ENCODE measurements around the gene SLC17A5.

Gene SLC17A5

GRCh38 chr6:73637404-73637803 lies 16.4 kb downstream of the SLC17A5 start:
- Histone ChIP-seq H3K9me2 (ENCODE audit: low read depth, low read length) (no peaks in the 10 kb centered on the region), H3K9ac (ENCODE audit: low read length) (no peak overlapping the region), H3K4me1 (ENCODE audit: insufficient read depth, low read length, severe bottlenecking) (no peaks in the 10 kb centered on the region), H4K20me1 (ENCODE audit: insufficient read depth, low read length) (no peaks in the 10 kb centered on the region), H3F3A (ENCODE audit: insufficient read depth, low read length) (no peaks in the 10 kb centered on the region), H3K27ac (ENCODE audit: low read depth, low read length, poor library complexity, severe bottlenecking) (no peak overlapping the region), H3K9me3 (ENCODE audit: low read length) (no peaks in the 10 kb centered on the region), H2AFZ (ENCODE audit: low read length) (no peak overlapping the region), H3K27me3 (ENCODE audit: insufficient read depth, low read length) (no peaks in the 10 kb centered on the region), H3K4me2 (ENCODE audit: low read length) (no peak overlapping the region), H3K4me3 (ENCODE audit: low read depth, low read length, poor library complexity, severe bottlenecking) (no peak overlapping the region), H3K79me2 (ENCODE audit: insufficient read depth, low read length) (no peaks in the 10 kb centered on the region), H3K36me3 (ENCODE audit: insufficient read depth, low read length) (no peaks in the 10 kb centered on the region; the same call in 1 of the 2 replicates)
- no peak for TF ChIP-seq EZH2 (IDR thresholded peaks at IDR 0.05; ENCODE audit: borderline replicate concordance, low read length)
- TF ChIP-seq CTCF (IDR thresholded peaks at IDR 0.05; ENCODE audit: low read length), result no peak

DNA sequence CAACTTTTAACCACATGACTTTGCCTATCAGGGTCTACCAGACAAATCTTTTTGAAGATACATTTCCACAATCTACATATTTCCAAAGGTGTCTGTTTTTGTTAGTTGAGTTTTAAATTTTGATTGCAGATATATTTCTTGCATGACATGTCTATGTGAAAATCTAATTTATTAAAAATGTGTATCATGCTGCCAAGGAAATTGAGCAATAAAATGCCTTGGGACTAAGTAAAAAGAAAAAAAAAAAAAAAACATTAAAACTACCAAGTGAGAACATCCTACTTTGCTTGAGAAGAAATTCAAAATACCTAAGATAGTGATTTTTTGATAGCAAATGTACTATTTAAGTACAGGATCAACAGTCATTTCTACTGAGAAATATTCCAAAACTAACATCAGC lies 17.7 kb downstream of the SLC17A5 start:
- H3K4me2 ChIP-seq (ENCODE audit: low read length), result no peak overlapping the region
- TF ChIP-seq CTCF (IDR thresholded peaks at IDR 0.05; ENCODE audit: low read length), result no peak
- no peak for TF ChIP-seq EZH2 (IDR thresholded peaks at IDR 0.05; ENCODE audit: borderline replicate concordance, low read length)

DNA sequence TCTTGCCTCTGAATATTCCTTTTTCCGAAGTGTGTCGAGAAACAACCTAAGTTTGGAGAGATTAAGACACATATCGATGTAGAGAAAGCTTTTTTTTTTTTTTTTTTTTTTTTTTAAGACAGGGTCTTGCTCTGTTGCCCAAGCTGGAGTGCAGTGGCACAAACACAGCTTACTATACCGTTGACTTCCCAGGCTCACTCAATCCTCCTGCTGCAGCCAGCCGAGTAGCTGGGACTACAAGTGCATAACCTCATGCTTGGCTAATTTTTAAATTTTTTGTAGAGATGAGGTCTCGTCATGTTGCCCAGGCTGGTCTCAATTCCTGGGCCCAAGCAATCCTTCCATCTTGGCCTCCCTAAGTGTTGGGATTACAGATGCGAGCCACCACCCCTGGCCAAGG lies 21.4 kb downstream of the SLC17A5 start:
- H3K4me1 ChIP-seq (ENCODE audit: insufficient read depth, low read length, severe bottlenecking), result no peaks in the 10 kb centered on the region
- no peak overlapping the region for H3K27ac ChIP-seq (ENCODE audit: low read depth, low read length, poor library complexity, severe bottlenecking)
- no peaks in the 10 kb centered on the region for H3F3A ChIP-seq (ENCODE audit: insufficient read depth, low read length)
- H3K27me3 ChIP-seq (ENCODE audit: insufficient read depth, low read length), result no peaks in the 10 kb centered on the region
- H3K36me3 ChIP-seq (ENCODE audit: insufficient read depth, low read length), result no peaks in the 10 kb centered on the region
- H3K79me2 ChIP-seq (ENCODE audit: insufficient read depth, low read length), result no peaks in the 10 kb centered on the region
- H2AFZ ChIP-seq (ENCODE audit: low read length), result no peak overlapping the region
- H3K4me2 ChIP-seq (ENCODE audit: low read length), result no peak overlapping the region
- no peaks in the 10 kb centered on the region for H4K20me1 ChIP-seq (ENCODE audit: insufficient read depth, low read length)
- no peaks in the 10 kb centered on the region for H3K9me3 ChIP-seq (ENCODE audit: low read length)
- no peak for TF ChIP-seq CTCF (IDR thresholded peaks at IDR 0.05; ENCODE audit: low read length)
- no peak for TF ChIP-seq EZH2 (IDR thresholded peaks at IDR 0.05; ENCODE audit: borderline replicate concordance, low read length)
- no peak overlapping the region for H3K9ac ChIP-seq (ENCODE audit: low read length)
- no peak overlapping the region for H3K4me3 ChIP-seq (ENCODE audit: low read depth, low read length, poor library complexity, severe bottlenecking)
- no peaks in the 10 kb centered on the region for H3K9me2 ChIP-seq (ENCODE audit: low read depth, low read length)

More for the DNA sequence above, 17.7 kb downstream of the SLC17A5 start:
- no peaks in the 10 kb centered on the region for H3K9me2 ChIP-seq (ENCODE audit: low read depth, low read length)
- H3K4me3 ChIP-seq (ENCODE audit: low read depth, low read length, poor library complexity, severe bottlenecking), result no peak overlapping the region
- H4K20me1 ChIP-seq (ENCODE audit: insufficient read depth, low read length), result no peaks in the 10 kb centered on the region
- H3F3A ChIP-seq (ENCODE audit: insufficient read depth, low read length), result no peaks in the 10 kb centered on the region
- H3K4me1 ChIP-seq (ENCODE audit: insufficient read depth, low read length, severe bottlenecking), result no peaks in the 10 kb centered on the region
- no peaks in the 10 kb centered on the region; the same call in 1 of the 2 replicates for H3K36me3 ChIP-seq (ENCODE audit: insufficient read depth, low read length)
- no peak overlapping the region for H3K9ac ChIP-seq (ENCODE audit: low read length)
- H3K27ac ChIP-seq (ENCODE audit: low read depth, low read length, poor library complexity, severe bottlenecking), result no peak overlapping the region
- no peaks in the 10 kb centered on the region for H3K9me3 ChIP-seq (ENCODE audit: low read length)
- no peaks in the 10 kb centered on the region for H3K79me2 ChIP-seq (ENCODE audit: insufficient read depth, low read length)
- H3K27me3 ChIP-seq (ENCODE audit: insufficient read depth, low read length), result no peaks in the 10 kb centered on the region
- H2AFZ ChIP-seq (ENCODE audit: low read length), result no peak overlapping the region

Data from OCI-LY1 (cell line).